ENCODE measurements around the gene SPRED2.

SPRED2 gene

GRCh38 chr2:65267008-65267407 is 165.4 kb downstream of the SPRED2 start:
- H3K4me3 ChIP-seq (replicated peaks; ENCODE audit: low read depth, low read length): no peak overlapping the region
- no peak for TF ChIP-seq CTCF (IDR thresholded peaks at IDR 0.05; ENCODE audit: low read length, missing control alignments)
- DNase-seq (ENCODE audit: low read depth): no peak

- no peak overlapping the region for H3K4me3 ChIP-seq (replicated peaks; ENCODE audit: low read depth, low read length)
- TF ChIP-seq CTCF (IDR thresholded peaks at IDR 0.05; ENCODE audit: low read length, missing control alignments): no peak
- DNase-seq (ENCODE audit: low read depth): no peak
Measured at GRCh38 chr2:65265671-65266045, 166.7 kb downstream of the SPRED2 start.

GRCh38 chr2:65264821-65265670 is 167.4 kb downstream of the SPRED2 start:
- TF ChIP-seq CTCF (IDR thresholded peaks at IDR 0.05; ENCODE audit: low read length, missing control alignments): peak; percentile 64
- DNase-seq (ENCODE audit: low read depth): peak; percentile 93
- H3K4me3 ChIP-seq (replicated peaks; ENCODE audit: low read depth, low read length): no peak overlapping the region

- H3K4me3 ChIP-seq (replicated peaks; ENCODE audit: low read depth, low read length): no peak overlapping the region
- TF ChIP-seq CTCF (IDR thresholded peaks at IDR 0.05; ENCODE audit: low read length, missing control alignments): no peak
- DNase-seq (ENCODE audit: low read depth): no peak
Measured at GRCh38 chr2:65263986-65264385, 168.4 kb downstream of the SPRED2 start.

GRCh38 chr2:65263262-65263661 is 169.1 kb downstream of the SPRED2 start:
- no peak for DNase-seq (ENCODE audit: low read depth)
- no peak overlapping the region for H3K4me3 ChIP-seq (replicated peaks; ENCODE audit: low read depth, low read length)
- TF ChIP-seq CTCF (IDR thresholded peaks at IDR 0.05; ENCODE audit: low read length, missing control alignments): no peak

- TF ChIP-seq CTCF (IDR thresholded peaks at IDR 0.05; ENCODE audit: low read length, missing control alignments): no peak
- DNase-seq (ENCODE audit: low read depth): no peak
- H3K4me3 ChIP-seq (replicated peaks; ENCODE audit: low read depth, low read length): no peak overlapping the region
Measured at GRCh38 chr2:65261676-65262075, 170.7 kb downstream of the SPRED2 start.

Data from fibroblast of pulmonary artery (primary cell).